Measurements from ENCODE around the gene PMCH. TPM values are rescaled to one million over a fixed set of nuclear protein-coding genes. Genes with fewer than 3 reads are reported as not detected.

The PMCH gene
- total RNA-seq, 1 donor from 2014 or later = not detected

GRCh38 chr12:102220736-102221135 is 23.1 kb upstream of the PMCH start:
- no peaks in the 10 kb centered on the region for H3K4me1 Mint-ChIP-seq (ENCODE audit: low read depth)
- no peaks in the 10 kb centered on the region for H3K27me3 Mint-ChIP-seq (ENCODE audit: low read depth)
- no peak for TF ChIP-seq CTCF (IDR thresholded peaks at IDR 0.05)
- no peak overlapping the region for H3K27ac Mint-ChIP-seq (ENCODE audit: unreplicated experiment)
- no peak for DNase-seq (ENCODE audit: low spot score)
- no peak overlapping the region for H3K4me3 Mint-ChIP-seq (ENCODE audit: unreplicated experiment)
- H3K36me3 Mint-ChIP-seq (ENCODE audit: low read depth) = no peaks in the 10 kb centered on the region
- no peaks in the 10 kb centered on the region for H3K9me3 Mint-ChIP-seq (ENCODE audit: low read depth)

GRCh38 chr12:102215992-102216691 is 18.5 kb upstream of the PMCH start:
- Mint-ChIP-seq H3K27ac (ENCODE audit: unreplicated experiment) (no peak overlapping the region), H3K9me3 (ENCODE audit: low read depth) (no peaks in the 10 kb centered on the region), H3K36me3 (ENCODE audit: low read depth) (no peaks in the 10 kb centered on the region), H3K4me1 (ENCODE audit: low read depth) (no peaks in the 10 kb centered on the region), H3K27me3 (ENCODE audit: low read depth) (no peaks in the 10 kb centered on the region), H3K4me3 (ENCODE audit: unreplicated experiment) (no peak overlapping the region)
- no peak for DNase-seq (ENCODE audit: low spot score)
- no peak for TF ChIP-seq CTCF (IDR thresholded peaks at IDR 0.05)

- H3K9me3 Mint-ChIP-seq (ENCODE audit: low read depth) = peaks cover 17% of the 10 kb centered on the region
These were observed 6.4 kb upstream of the PMCH start for GRCh38 chr12:102204025-102204424.

GRCh38 chr12:102202556-102202955 is 4.9 kb upstream of the PMCH start:
- Mint-ChIP-seq H3K36me3 (ENCODE audit: low read depth) (peaks cover 4% of the 10 kb centered on the region), H3K27ac (ENCODE audit: unreplicated experiment) (no peak overlapping the region), H3K4me1 (ENCODE audit: low read depth) (peaks cover 4% of the 10 kb centered on the region)

More at GRCh38 chr12:102204025-102204424, 6.4 kb upstream of the PMCH start:
- TF ChIP-seq CTCF (IDR thresholded peaks at IDR 0.05) = no peak
- Mint-ChIP-seq H3K36me3 (ENCODE audit: low read depth) (peaks cover 12% of the 10 kb centered on the region), H3K27me3 (ENCODE audit: low read depth) (no peaks in the 10 kb centered on the region), H3K27ac (ENCODE audit: unreplicated experiment) (no peak overlapping the region), H3K4me1 (ENCODE audit: low read depth) (no peaks in the 10 kb centered on the region), H3K4me3 (ENCODE audit: unreplicated experiment) (no peak overlapping the region)
- DNase-seq (ENCODE audit: low spot score) = no peak

GRCh38 chr12:102201436-102202061 is 3.9 kb upstream of the PMCH start:
- DNase-seq (ENCODE audit: low spot score) = no peak

More at GRCh38 chr12:102202556-102202955, 4.9 kb upstream of the PMCH start:
- H3K9me3 Mint-ChIP-seq (ENCODE audit: low read depth) = peaks cover 5% of the 10 kb centered on the region
- no peak overlapping the region for H3K4me3 Mint-ChIP-seq (ENCODE audit: unreplicated experiment)
- no peak for DNase-seq (ENCODE audit: low spot score)
- no peak for TF ChIP-seq CTCF (IDR thresholded peaks at IDR 0.05)
- H3K27me3 Mint-ChIP-seq (ENCODE audit: low read depth) = no peaks in the 10 kb centered on the region

More at GRCh38 chr12:102201436-102202061, 3.9 kb upstream of the PMCH start:
- Mint-ChIP-seq H3K27me3 (ENCODE audit: low read depth) (no peaks in the 10 kb centered on the region), H3K36me3 (ENCODE audit: low read depth) (peaks cover 4% of the 10 kb centered on the region), H3K27ac (ENCODE audit: unreplicated experiment) (no peak overlapping the region), H3K4me3 (ENCODE audit: unreplicated experiment) (no peak overlapping the region), H3K4me1 (ENCODE audit: low read depth) (peaks cover 4% of the 10 kb centered on the region), H3K9me3 (ENCODE audit: low read depth) (peaks cover 5% of the 10 kb centered on the region)
- no peak for TF ChIP-seq CTCF (IDR thresholded peaks at IDR 0.05)
